HG02610 (cell line): ENCODE measurements around the gene CERCAM.

Experiments used
- ATAC-seq: cut with Tn5 transposase; IDR thresholded peaks from one replicate; pipeline ENCODE4 v1.9.1; 2021; ENCODE audit warnings: mild to moderate bottlenecking, moderate library complexity; ENCODE audit not compliant: unreplicated experiment

CERCAM gene

GRCh38 chr9:128420651-128421481, at the start of gene CERCAM:
TSS of gene CERCAM (plus strand) at chr9:128420857. CDS start at chr9:128420878, 21 bp downstream.
- peak; percentile 64 for ATAC-seq

GRCh38 chr9:128371630-128372117, 49.0 kb upstream of the CERCAM start:
- ATAC-seq: no peak

GRCh38 chr9:128372188-128372641, 48.4 kb upstream of the CERCAM start:
- ATAC-seq: no peak

GRCh38 chr9:128372784-128373183, 47.9 kb upstream of the CERCAM start:
- ATAC-seq: no peak

GRCh38 chr9:128374221-128374675, 46.4 kb upstream of the CERCAM start:
- ATAC-seq: no peak

GRCh38 chr9:128375865-128376264, 44.8 kb upstream of the CERCAM start:
- no peak for ATAC-seq

GRCh38 chr9:128382261-128382660, 38.4 kb upstream of the CERCAM start:
- ATAC-seq: no peak

- no peak for ATAC-seq
These were observed 37.5 kb upstream of the CERCAM start for GRCh38 chr9:128383007-128383753.

GRCh38 chr9:128383791-128384190, 36.9 kb upstream of the CERCAM start:
- ATAC-seq: no peak

GRCh38 chr9:128384801-128385495, 35.7 kb upstream of the CERCAM start:
- no peak for ATAC-seq

- no peak for ATAC-seq
These were observed 34.9 kb upstream of the CERCAM start for GRCh38 chr9:128385496-128386460.

- no peak for ATAC-seq
These were observed 32.5 kb upstream of the CERCAM start for GRCh38 chr9:128388150-128388549.

- ATAC-seq: no peak
These were observed 31.1 kb upstream of the CERCAM start for GRCh38 chr9:128389395-128390149.

- no peak for ATAC-seq
These were observed 30.4 kb upstream of the CERCAM start for GRCh38 chr9:128390150-128390812.

- ATAC-seq: no peak
These were observed 29.6 kb upstream of the CERCAM start for GRCh38 chr9:128390813-128391711.

- ATAC-seq: no peak
These were observed 28.7 kb upstream of the CERCAM start for GRCh38 chr9:128391956-128392301.

GRCh38 chr9:128392302-128393144, 28.1 kb upstream of the CERCAM start:
- ATAC-seq: no peak
